Spleen (tissue), 7 donors: ENCODE results near the gene KIFBP.

Experiments used
- CTCF ChIP-seq, 11 experiments: fragments of 200-600 bp in 7 of 11; fragments of 450-650 bp in 4 of 11; sonication (generic) in 4 of 11; IDR thresholded peaks in 8 of 11; conservative IDR thresholded peaks in 3 of 11; 1 replicate in 7 of 11; 2 replicates in 4 of 11; pipeline versions ENCODE4 v1.4.0 to v1.8.0; 2016 to 2021; ENCODE audit warnings: antibody characterized with exemption in 11 of 11, inconsistent platforms in 4 of 11, mild to moderate bottlenecking in 1 of 11
- POLR2A ChIP-seq, 3 donors: fragments of 450-650 bp; IDR thresholded peaks; one replicate each; pipeline ENCODE4 v1.5.1; 2017; ENCODE audit warnings: antibody characterized with exemption in 3 of 3, mild to moderate bottlenecking in 1 of 3
- donor health status: DM: no; HTN: no; CAD: no; lungs with moderate emphysema.
- donor health status: DM: no; HTN: no; CAD: no.
- donor health status: DM: no; HTN: no; CAD: no.

- TF ChIP-seq CTCF (IDR thresholded peaks at IDR 0.05 in 8 of 11, conservative IDR thresholded peaks at IDR 0.05 in 3 of 11): peak in 4 of 11 experiments; percentile 8 to 21 (median 12)
- TF ChIP-seq POLR2A (IDR thresholded peaks at IDR 0.05): no peak
These were observed 68.8 kb downstream of the KIFBP start for GRCh38 chr10:69057261-69057950.
